ENCODE results near the gene THSD7A. TPM values are rescaled to one million over a fixed set of nuclear protein-coding genes. Genes with fewer than 3 reads are reported as not detected.

THSD7A gene
- total RNA-seq, 2 donors from 2014 or later: 1.6 to 6.1 TPM

DNA sequence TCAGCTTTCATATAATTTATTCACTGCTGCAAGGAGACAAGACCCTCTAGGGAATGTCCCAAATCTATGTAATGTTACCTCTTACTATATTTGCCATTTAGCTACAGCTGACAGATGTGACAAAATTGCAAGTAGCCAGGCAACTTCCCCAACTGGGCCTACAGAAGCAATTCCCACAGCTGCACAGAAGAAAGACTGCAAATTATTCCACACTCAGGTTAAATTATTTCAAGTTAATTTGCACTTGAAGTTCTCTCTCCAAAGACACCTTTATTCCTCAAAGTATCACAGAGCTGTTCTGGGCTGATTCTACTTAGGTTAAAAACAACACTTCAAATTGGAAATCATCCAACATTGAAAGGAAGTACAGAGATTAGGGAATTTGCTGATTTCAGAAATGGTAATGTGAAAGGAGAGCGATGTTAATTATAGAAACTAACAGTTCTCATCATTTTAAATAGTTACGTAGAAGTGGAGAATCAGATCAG, 133.6 kb downstream of the THSD7A start:
- Histone ChIP-seq H3K36me3 (no peaks in the 10 kb centered on the region), H3K9me3 (no peaks in the 10 kb centered on the region), H3K4me3 (no peak overlapping the region), H3K4me1 (ENCODE audit: control insufficient read depth in 1 of 2, low read depth in 2 of 2) (no peaks in the 10 kb centered on the region), H3K27ac (no peak overlapping the region), H3K27me3 (replicated peaks; ENCODE audit: insufficient read depth) (no peaks in the 10 kb centered on the region)
- DNase-seq (ENCODE audit: low spot score): no peak
- TF ChIP-seq, protein P1, sequence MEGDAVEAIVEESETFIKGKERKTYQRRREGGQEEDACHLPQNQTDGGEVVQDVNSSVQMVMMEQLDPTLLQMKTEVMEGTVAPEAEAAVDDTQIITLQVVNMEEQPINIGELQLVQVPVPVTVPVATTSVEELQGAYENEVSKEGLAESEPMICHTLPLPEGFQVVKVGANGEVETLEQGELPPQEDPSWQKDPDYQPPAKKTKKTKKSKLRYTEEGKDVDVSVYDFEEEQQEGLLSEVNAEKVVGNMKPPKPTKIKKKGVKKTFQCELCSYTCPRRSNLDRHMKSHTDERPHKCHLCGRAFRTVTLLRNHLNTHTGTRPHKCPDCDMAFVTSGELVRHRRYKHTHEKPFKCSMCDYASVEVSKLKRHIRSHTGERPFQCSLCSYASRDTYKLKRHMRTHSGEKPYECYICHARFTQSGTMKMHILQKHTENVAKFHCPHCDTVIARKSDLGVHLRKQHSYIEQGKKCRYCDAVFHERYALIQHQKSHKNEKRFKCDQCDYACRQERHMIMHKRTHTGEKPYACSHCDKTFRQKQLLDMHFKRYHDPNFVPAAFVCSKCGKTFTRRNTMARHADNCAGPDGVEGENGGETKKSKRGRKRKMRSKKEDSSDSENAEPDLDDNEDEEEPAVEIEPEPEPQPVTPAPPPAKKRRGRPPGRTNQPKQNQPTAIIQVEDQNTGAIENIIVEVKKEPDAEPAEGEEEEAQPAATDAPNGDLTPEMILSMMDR (IDR thresholded peaks at IDR 0.05): no peak
- ATAC-seq (ENCODE audit: insufficient number of reproducible peaks, low FRiP score, low read depth): no peak

DNA sequence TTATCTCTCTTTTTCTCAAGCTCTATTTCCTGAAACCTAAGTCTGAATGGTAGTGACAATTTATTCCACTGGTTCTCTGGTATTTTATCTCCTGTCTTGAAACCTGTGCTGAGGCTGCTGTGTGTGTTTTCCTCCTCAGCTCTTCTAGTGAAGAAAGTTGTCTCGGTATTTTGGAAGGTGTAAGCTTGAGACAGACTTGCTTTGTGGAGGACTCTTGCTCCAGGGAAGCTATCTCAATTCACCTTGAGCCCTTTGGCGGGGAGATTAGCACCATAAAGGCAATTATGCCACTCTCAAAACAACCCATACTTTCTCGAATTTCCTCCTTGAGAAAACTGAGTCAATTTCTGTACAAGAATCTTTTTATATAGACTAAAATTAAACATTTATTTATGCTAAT, 141.6 kb downstream of the THSD7A start:
- no peaks in the 10 kb centered on the region for H3K27me3 ChIP-seq (replicated peaks; ENCODE audit: insufficient read depth)

DNA sequence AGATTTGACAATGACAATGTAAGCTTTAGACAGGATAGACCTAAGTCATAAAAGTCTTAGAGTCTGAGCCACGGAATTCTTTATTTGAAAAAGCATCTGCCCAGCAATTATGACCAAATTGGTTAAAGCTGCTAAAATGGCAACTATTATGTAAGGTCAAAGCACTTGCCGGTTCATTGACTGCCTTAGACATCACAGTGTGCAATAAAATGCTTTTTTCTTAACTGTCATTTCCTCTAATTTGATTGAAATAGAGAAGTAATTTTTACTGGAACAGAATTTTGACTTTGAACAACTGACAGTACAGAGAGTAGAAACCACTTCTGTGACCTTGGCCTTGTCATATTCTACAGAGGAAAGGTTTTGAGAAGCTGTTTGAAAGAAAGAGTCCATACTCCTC, 142.9 kb downstream of the THSD7A start:
- H3K27me3 ChIP-seq (replicated peaks; ENCODE audit: insufficient read depth): no peaks in the 10 kb centered on the region
- H3K4me3 ChIP-seq: no peak overlapping the region
- TF ChIP-seq, protein P1 (IDR thresholded peaks at IDR 0.05): no peak
- DNase-seq (ENCODE audit: low spot score) (no peak), ATAC-seq (ENCODE audit: insufficient number of reproducible peaks, low FRiP score, low read depth) (no peak)
- no peaks in the 10 kb centered on the region for H3K4me1 ChIP-seq (ENCODE audit: control insufficient read depth in 1 of 2, low read depth in 2 of 2)
- no peaks in the 10 kb centered on the region for H3K36me3 ChIP-seq
- H3K27ac ChIP-seq: no peak overlapping the region
- no peaks in the 10 kb centered on the region for H3K9me3 ChIP-seq

More for the DNA sequence above, 141.6 kb downstream of the THSD7A start:
- Histone ChIP-seq H3K4me1 (ENCODE audit: control insufficient read depth in 1 of 2, low read depth in 2 of 2) (no peaks in the 10 kb centered on the region), H3K36me3 (no peaks in the 10 kb centered on the region), H3K9me3 (no peaks in the 10 kb centered on the region), H3K27ac (no peak overlapping the region), H3K4me3 (no peak overlapping the region)
- TF ChIP-seq, protein P1 (IDR thresholded peaks at IDR 0.05): no peak
- ATAC-seq (ENCODE audit: insufficient number of reproducible peaks, low FRiP score, low read depth) (no peak), DNase-seq (ENCODE audit: low spot score) (no peak)

DNA sequence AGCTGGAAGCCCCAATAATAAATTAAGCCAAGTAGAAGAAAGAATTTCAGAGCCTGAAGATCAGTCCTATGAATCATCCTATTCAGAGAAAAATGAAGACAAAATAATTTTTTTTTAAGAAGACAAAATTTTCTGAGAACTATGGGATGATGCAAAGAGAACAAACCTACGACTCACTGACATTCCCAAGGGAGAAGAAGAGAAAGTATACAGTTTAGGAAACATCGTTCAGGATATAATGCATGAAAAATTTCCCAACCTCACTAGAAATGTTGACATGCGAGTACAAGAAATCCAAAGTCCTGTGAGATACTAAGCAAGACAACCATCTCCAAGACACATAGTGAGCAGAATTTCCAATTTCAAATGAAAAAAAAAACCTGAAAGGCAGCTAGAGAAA, 150.5 kb downstream of the THSD7A start:
- Histone ChIP-seq H3K4me1 (ENCODE audit: control insufficient read depth in 1 of 2, low read depth in 2 of 2) (no peaks in the 10 kb centered on the region), H3K27ac (no peak overlapping the region), H3K27me3 (replicated peaks; ENCODE audit: insufficient read depth) (no peaks in the 10 kb centered on the region), H3K4me3 (no peak overlapping the region), H3K36me3 (no peaks in the 10 kb centered on the region), H3K9me3 (peaks cover 3% of the 10 kb centered on the region)
- ATAC-seq (ENCODE audit: insufficient number of reproducible peaks, low FRiP score, low read depth) (no peak), DNase-seq (ENCODE audit: low spot score) (no peak)
- TF ChIP-seq, protein P1 (IDR thresholded peaks at IDR 0.05): no peak

DNA sequence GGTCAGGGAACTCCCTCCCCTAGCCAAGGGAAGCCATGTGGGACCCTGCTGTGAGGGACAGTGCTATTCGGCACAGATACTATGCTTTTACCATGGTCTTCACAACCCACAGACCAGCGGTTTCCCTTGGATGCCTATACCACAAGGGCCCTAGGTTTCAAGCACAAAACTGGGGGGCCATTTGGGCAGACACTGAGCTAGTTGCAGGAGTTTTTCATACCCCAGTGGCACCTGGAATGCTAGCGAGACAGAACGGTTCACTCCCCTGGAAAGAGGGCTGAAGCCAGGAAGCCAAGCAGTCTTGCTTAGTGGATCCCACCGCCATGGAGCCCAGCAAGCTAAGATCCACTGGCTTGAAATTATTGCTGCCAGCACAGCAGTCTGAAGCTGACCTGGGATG, 156.8 kb downstream of the THSD7A start:
- Histone ChIP-seq H3K4me1 (ENCODE audit: control insufficient read depth in 1 of 2, low read depth in 2 of 2) (no peaks in the 10 kb centered on the region), H3K36me3 (no peaks in the 10 kb centered on the region), H3K27ac (no peak overlapping the region), H3K27me3 (replicated peaks; ENCODE audit: insufficient read depth) (no peaks in the 10 kb centered on the region), H3K9me3 (no peaks in the 10 kb centered on the region), H3K4me3 (no peak overlapping the region)
- ATAC-seq (ENCODE audit: insufficient number of reproducible peaks, low FRiP score, low read depth) (no peak), DNase-seq (ENCODE audit: low spot score) (no peak)
- TF ChIP-seq, protein P1 (IDR thresholded peaks at IDR 0.05): no peak

All from thoracic aorta (tissue), 2 donors.